MM.1S (cell line): ENCODE results near the gene TSSK3.

Experiments
- DNase-seq: peaks from one replicate; pipeline ENCODE4 v3.0.0-alpha.2; 2015
- H2AFZ ChIP-seq: fragments of 300-600 bp; sonication (generic); 2 replicates; pipeline ENCODE4 v1.6.0; 2016; ENCODE audit warnings: antibody characterized with exemption, low read length
- H3F3A ChIP-seq: fragments of 300-600 bp; sonication (generic); 2 replicates; pipeline ENCODE4 v1.6.1; 2016; ENCODE audit warnings: mild to moderate bottlenecking, antibody characterized with exemption, low read length, moderate library complexity, mixed read lengths; ENCODE audit not compliant: insufficient read depth
- H3K27ac ChIP-seq: fragments of 300-600 bp; sonication (generic); 2 replicates; pipeline ENCODE4 v1.5.1; 2016; ENCODE audit warnings: mild to moderate bottlenecking, low read length
- H3K27me3 ChIP-seq: fragments of 300-600 bp; sonication (generic); replicated peaks from 2 replicates; pipeline ENCODE4 v1.6.0; 2016; ENCODE audit warnings: low read length; ENCODE audit not compliant: insufficient read depth
- H3K36me3 ChIP-seq: fragments of 300-600 bp; sonication (generic); replicated peaks from 2 replicates; pipeline ENCODE4 v1.6.1; 2016; ENCODE audit warnings: mild to moderate bottlenecking, low read length, mixed read lengths; ENCODE audit not compliant: insufficient read depth
- H3K4me1 ChIP-seq: fragments of 300-600 bp; sonication (generic); 2 replicates; pipeline ENCODE4 v1.6.1; 2016; ENCODE audit warnings: low read length, mixed read lengths
- H3K4me2 ChIP-seq: fragments of 300-600 bp; sonication (generic); 2 replicates; pipeline ENCODE4 v1.6.0; 2016; ENCODE audit warnings: low read depth, low read length
- H3K4me3 ChIP-seq: fragments of 300-600 bp; sonication (generic); 2 replicates; pipeline ENCODE4 v1.5.1; 2016; ENCODE audit warnings: low read length, mixed read lengths
- H3K79me2 ChIP-seq: fragments of 300-600 bp; sonication (generic); 2 replicates; pipeline ENCODE4 v1.6.1; 2016; ENCODE audit warnings: mixed run types, low read length, mixed read lengths
- H3K9ac ChIP-seq: fragments of 300-600 bp; sonication (generic); 2 replicates; pipeline ENCODE4 v1.6.1; 2016; ENCODE audit warnings: low read length, mixed read lengths
- H3K9me2 ChIP-seq: fragments of 300-600 bp; sonication (generic); replicated peaks from 2 replicates; pipeline ENCODE4 v1.6.1; 2016; ENCODE audit warnings: mild to moderate bottlenecking, low read length, mixed read lengths; ENCODE audit not compliant: insufficient read depth
- H3K9me3 ChIP-seq: fragments of 300-600 bp; sonication (generic); replicated peaks from 2 replicates; pipeline ENCODE4 v1.6.1; 2016; ENCODE audit warnings: mild to moderate bottlenecking, low read length, mixed read lengths; ENCODE audit not compliant: insufficient read depth
- H4K20me1 ChIP-seq: fragments of 300-600 bp; sonication (generic); 2 replicates; pipeline ENCODE4 v1.6.1; 2016; ENCODE audit warnings: mild to moderate bottlenecking, low read length, moderate library complexity, mixed read lengths; ENCODE audit not compliant: insufficient read depth
- CTCF ChIP-seq: fragments of 300-600 bp; sonication (generic); IDR thresholded peaks from 2 replicates; pipeline ENCODE4 v1.5.1; 2016; ENCODE audit warnings: antibody characterized with exemption, low read length, mixed read lengths
- EZH2 ChIP-seq: fragments of 300-600 bp; sonication (generic); optimal IDR thresholded peaks from 2 replicates; pipeline ENCODE3; 2017; ENCODE audit warnings: low read depth, mild to moderate bottlenecking, antibody characterized with exemption, low read length, mixed read lengths
- EZH2phosphoT487 ChIP-seq: fragments of 300-600 bp; sonication (generic); IDR thresholded peaks from 2 replicates; pipeline ENCODE4 v1.6.1; 2018; ENCODE audit warnings: antibody characterized with exemption, low read length

TSSK3 gene

DNA sequence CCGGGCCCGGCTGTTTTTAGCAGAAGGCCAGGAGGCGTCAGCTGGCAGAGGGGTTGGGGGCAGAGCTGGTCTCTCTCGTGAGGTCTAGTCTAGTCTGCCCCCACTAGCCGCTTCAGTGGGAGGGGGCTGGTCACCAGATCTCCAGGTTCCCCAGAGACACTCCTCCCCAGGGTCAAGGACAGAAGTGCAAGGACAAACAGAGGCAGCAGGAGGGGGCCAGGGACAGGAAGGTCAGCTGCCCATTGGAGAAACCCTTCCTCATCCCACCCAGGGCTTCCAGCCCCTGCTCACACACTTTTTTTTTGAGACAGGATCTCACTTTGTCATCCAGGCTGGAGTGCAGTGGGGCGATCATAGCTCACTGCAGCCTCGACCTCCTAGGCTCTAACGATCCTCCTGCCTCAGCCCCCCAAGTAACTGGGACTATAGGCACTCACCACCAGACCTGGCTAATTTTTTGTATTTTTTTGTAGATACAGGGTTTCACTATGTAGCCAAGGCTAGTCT is 10.0 kb upstream of the TSSK3 start:
- Histone ChIP-seq H3F3A (peaks cover 11% of the 10 kb centered on the region; the same call in 1 of the 2 replicates), H3K4me2 (peak overlapping the region; percentile 90; the same call in 1 of the 2 replicates), H3K27me3 (no peaks in the 10 kb centered on the region), H3K27ac (no peak overlapping the region), H3K9me3 (no peaks in the 10 kb centered on the region), H4K20me1 (no peaks in the 10 kb centered on the region), H3K9me2 (no peaks in the 10 kb centered on the region), H3K79me2 (no peaks in the 10 kb centered on the region), H3K4me3 (peak overlapping the region; percentile 71), H2AFZ (peak overlapping the region; percentile 74), H3K36me3 (no peaks in the 10 kb centered on the region), H3K4me1 (peaks cover 6% of the 10 kb centered on the region), H3K9ac (peak overlapping the region; percentile 76; the same call in 1 of the 2 replicates)
- DNase-seq = no peak
- no peak for TF ChIP-seq CTCF
- no peak for TF ChIP-seq EZH2phosphoT487
- TF ChIP-seq EZH2 = no peak

DNA sequence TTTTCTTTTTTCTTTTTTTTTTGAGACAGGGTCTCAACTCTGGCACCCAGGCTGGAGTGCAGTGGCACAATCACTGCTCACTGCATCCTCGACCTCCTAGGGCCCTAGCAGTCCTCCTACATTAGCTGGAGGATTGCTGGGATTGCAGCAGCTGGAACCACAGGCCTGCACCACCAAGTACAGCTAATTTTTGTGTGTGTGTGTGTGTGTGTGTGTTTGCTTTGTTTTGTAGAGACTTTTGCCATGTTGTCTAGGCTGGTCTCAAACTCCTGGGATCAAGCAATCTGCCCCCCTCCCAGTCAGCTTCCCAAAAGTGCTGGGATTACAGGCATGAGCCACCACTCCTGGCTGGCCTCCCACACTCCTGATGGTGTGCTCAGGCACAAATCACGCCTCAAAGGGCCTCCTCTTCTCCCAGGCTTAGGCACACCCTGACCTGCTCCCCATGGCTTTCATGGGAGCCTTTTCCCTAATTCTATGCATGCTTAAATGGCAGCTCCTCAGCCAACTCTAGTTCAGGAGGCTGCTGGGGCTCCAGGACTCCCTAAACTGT is 9.4 kb upstream of the TSSK3 start:
- TF ChIP-seq CTCF (no peak), EZH2 (no peak), EZH2phosphoT487 (no peak)
- no peaks in the 10 kb centered on the region for H3K27me3 ChIP-seq
- DNase-seq = no peak
- H3K4me1 ChIP-seq = peaks cover 6% of the 10 kb centered on the region
- no peak overlapping the region for H3K4me3 ChIP-seq
- H3K4me2 ChIP-seq = no peak overlapping the region
- H3K9me3 ChIP-seq = no peaks in the 10 kb centered on the region
- H3K9me2 ChIP-seq = no peaks in the 10 kb centered on the region
- no peaks in the 10 kb centered on the region for H4K20me1 ChIP-seq
- H3K79me2 ChIP-seq = no peaks in the 10 kb centered on the region
- H3K27ac ChIP-seq = no peak overlapping the region
- no peaks in the 10 kb centered on the region for H3K36me3 ChIP-seq
- H3F3A ChIP-seq = peaks cover 11% of the 10 kb centered on the region; the same call in 1 of the 2 replicates
- no peak overlapping the region for H3K9ac ChIP-seq
- no peak overlapping the region for H2AFZ ChIP-seq

DNA sequence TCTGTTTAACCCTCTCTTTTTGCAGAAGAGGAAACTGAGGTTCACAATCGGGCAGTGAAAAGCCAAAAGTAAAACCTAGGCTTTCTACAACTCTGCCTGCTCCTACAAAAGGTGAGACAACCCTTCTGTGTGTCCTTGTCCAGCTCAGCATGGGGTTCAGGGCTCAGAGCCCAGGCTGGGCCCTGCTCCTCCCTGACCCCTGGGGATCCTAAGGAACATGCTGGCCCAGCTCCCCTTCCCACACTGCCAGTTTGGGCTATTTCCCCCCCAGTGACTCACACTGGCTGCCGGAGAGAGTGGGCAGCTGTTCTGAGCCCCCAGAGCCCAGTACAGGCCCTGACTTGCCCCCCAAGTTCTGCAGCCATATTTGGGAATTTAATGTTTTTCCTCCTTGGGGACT is 8.9 kb upstream of the TSSK3 start:
- no peaks in the 10 kb centered on the region for H3K9me2 ChIP-seq
- no peak overlapping the region for H3K4me2 ChIP-seq
- DNase-seq = no peak
- H3K79me2 ChIP-seq = no peaks in the 10 kb centered on the region
- H3K9me3 ChIP-seq = no peaks in the 10 kb centered on the region
- no peak overlapping the region for H3K9ac ChIP-seq
- no peak overlapping the region for H2AFZ ChIP-seq
- no peaks in the 10 kb centered on the region for H3K27me3 ChIP-seq
- TF ChIP-seq CTCF (no peak), EZH2 (no peak), EZH2phosphoT487 (no peak)
- no peak overlapping the region for H3K4me3 ChIP-seq
- no peaks in the 10 kb centered on the region for H4K20me1 ChIP-seq
- no peaks in the 10 kb centered on the region for H3K36me3 ChIP-seq
- no peak overlapping the region for H3K27ac ChIP-seq
- peaks cover 11% of the 10 kb centered on the region; the same call in 1 of the 2 replicates for H3F3A ChIP-seq
- H3K4me1 ChIP-seq = peaks cover 6% of the 10 kb centered on the region
